Amygdala (tissue), 56 donors: Measurements from ENCODE around the gene CDHR4.

Experiments
- DNase-seq, 56 donors: peaks; one replicate each; lab custom pipeline; 2025; lab: John Stamatoyannopoulos, UW

Gene CDHR4

DNA sequence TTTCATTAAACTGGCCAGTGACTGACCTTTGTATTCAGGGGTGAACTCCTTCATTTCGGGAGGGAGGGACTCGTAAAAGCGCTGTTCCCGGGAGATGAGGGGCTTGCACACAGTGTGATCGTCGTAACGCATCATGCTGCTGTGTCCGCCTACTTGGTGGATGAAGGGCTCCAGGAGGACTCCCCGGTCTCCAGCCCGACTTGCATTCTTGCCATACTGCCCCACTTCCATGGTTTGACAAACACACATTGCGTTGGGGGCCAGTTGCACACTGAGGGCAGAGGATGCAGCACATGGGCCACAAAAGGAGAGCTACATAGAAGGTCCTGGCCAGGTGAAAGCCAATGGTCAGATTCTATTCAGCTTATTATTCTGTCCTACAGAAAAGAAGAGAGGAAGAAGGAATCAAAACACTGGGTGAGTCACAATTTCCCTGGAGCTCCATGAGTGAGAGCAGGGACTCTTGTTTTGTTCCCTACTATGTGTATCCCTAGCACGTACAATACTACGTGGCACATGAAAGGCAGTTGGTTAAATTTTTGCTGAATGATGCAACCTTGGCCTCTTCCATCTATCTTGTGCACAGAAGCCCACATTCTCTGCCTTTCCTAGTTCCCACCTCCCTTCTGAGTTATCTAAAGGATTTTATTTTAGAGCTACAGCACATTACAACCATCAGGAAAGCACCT, 51.7 kb downstream of the CDHR4 start:
- DNase-seq, result no peak

DNA sequence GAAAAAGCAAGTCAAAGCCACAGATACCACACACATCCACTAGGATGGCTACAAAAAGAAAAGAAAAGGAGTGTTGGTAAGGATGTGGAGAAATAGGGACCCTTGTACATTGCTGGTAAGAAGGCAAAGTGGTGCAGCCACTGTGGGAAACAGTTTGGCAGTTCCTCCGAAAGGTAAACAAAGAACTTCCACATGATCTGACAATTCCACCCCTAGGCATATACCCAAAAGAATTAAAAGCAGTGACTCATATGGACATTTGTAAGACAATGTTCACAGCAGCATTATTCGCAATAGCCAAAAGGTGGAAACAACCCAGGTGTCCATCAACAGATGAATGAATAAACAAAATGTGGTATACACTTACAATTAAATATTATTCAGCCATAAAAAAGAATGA, 53.7 kb downstream of the CDHR4 start:
- no peak for DNase-seq
